GM12872 (cell line): Measurements from ENCODE around the gene CCDC85A.

Experiments
- CTCF ChIP-seq: IDR thresholded peaks from 3 replicates; pipeline ENCODE4 v1.5.1; 2011; ENCODE audit warnings: low read depth, mild to moderate bottlenecking, low read length, moderate library complexity; ENCODE audit not compliant: insufficient read depth

Gene CCDC85A

GRCh38 chr2:56288838-56289580 is 105.2 kb downstream of the CCDC85A start:
- no peak for TF ChIP-seq CTCF

GRCh38 chr2:56291711-56292110 is 107.9 kb downstream of the CCDC85A start:
- TF ChIP-seq CTCF: no peak

GRCh38 chr2:56292951-56293350 is 109.2 kb downstream of the CCDC85A start:
- no peak for TF ChIP-seq CTCF

- TF ChIP-seq CTCF: no peak
Observed at GRCh38 chr2:56295666-56296065, 111.9 kb downstream of the CCDC85A start.

GRCh38 chr2:56297671-56298070 is 113.9 kb downstream of the CCDC85A start:
- TF ChIP-seq CTCF: no peak

GRCh38 chr2:56299171-56299691 is 115.4 kb downstream of the CCDC85A start:
- TF ChIP-seq CTCF: no peak

GRCh38 chr2:56309626-56310170 is 125.9 kb downstream of the CCDC85A start:
- no peak for TF ChIP-seq CTCF
